ENCODE measurements around the gene SNX24.
"Not testable (repeated sequence)": the region's sequence is repeated elsewhere in the genome, so short reads cannot be mapped to it uniquely, and the experiment has no call there.

The SNX24 gene, protein sequence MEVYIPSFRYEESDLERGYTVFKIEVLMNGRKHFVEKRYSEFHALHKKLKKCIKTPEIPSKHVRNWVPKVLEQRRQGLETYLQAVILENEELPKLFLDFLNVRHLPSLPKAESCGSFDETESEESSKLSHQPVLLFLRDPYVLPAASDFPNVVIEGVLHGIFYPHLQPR

DNA sequence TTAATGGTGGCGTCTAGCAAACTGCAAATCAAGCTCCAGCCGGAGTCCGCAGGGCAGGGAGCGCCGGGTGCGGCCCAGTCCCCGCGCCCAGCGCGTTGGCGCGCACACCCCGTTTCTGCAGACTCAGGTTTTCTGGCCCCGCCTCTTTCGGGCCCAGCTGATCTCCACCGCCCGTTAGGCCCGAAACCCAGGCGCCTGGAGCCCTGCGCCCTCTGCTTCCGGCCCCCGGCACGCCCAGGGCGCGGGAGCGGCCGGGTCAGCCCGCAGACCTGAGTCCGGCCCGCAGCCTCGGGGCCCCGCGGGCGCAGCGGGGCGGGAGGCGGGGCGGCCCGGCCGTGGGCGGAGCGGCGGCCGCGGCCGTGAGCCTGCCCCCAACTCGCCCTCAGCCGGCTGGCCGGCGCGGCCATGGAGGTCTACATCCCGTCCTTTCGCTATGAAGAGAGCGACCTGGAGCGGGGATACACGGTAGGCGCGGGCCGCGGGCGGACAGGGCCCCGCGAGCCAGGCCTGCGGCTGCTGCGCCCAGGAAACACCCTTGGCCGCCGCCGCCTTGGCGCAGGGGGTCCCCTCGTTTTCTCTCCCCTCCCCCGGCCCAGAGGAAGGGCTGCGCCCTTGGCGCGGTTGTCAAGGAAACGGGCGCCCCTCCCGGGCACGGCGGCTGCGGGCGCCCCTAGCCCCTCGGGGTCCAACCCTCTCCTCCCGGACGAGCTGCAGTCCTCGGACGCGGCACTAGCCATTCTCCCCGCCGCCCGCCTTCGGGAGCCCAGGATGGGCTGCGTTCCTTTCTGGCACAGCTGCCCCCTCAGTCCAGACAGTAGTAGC, at the start of gene SNX24:
Gene SNX24, plus strand, starts transcription at position 385 of the 822 bp plus-strand sequence. Its CDS starts 21 bp downstream, at position 406.
- peak; percentile 23 to 27 for DNase-seq (ENCODE audit: low read depth in 2 of 2)

DNA sequence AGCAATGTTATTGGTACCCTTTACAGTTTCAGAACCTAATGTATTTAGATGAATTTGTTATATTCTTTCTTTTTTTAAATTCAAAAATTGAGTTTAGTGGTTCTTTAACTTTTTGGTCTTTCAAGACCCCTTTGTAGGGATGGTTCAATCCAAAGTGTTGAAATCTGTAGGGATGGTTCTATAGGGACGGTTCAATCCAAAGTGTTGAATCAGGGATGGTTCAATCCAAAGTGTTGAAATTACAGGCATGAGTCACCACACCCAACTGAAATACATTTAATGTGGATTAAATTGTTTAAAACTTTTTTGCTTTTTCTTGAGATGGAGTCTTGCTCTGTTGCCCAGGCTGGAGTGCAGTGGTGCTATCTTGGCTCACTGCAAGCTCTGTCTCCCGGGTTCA, 39.9 kb upstream of the SNX24 start:
- no peak for DNase-seq (ENCODE audit: low read depth in 2 of 2)

DNA sequence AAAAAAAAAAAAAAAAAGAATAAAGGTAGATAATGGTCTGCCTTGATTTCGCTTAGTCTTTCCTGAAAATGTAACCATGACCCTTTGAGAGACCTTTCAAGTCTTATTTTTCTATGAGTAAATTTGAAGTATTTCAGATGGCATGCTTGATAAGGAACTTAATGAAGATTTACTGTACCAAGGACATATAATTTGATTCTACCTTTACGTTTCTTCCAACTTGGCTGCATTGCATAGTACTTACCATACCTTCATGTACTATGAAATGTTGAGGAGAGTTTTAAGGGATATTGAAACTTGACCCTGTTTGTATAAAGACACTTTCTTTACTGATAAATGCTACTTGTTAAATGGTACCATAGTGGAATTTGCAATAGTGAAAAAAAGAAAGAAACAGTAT, 35.0 kb upstream of the SNX24 start:
- no peak for DNase-seq (ENCODE audit: low read depth in 2 of 2)

DNA sequence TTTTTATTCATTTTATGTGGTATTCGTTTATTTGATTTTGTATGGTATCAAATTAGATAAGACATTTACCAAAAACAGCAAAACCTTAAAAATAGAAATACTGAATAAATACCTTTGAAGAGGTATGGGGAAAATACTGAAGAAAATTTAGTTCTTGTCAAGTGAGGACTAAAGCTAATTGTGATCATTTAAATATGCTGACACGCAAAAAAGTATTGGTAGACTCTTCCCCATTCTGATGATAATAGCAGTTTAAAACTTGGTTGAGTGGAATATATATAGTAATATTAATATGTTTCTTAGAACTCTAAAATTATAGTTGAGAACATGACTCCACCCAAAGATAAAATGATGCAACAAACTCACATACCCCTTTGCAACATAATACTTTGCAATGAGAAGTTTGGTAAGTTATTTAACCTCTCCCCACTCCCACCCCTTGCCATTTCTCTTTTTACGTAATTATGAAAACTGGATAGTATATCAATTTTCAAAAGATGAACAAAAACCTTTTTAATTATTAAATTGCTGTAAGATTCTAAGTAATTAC, 30.1 kb upstream of the SNX24 start:
- no peak for DNase-seq (ENCODE audit: low read depth in 2 of 2)

GRCh38 chr5:122816756-122817155, 28.7 kb upstream of the SNX24 start:
- no peak for DNase-seq (ENCODE audit: low read depth in 2 of 2)

DNA sequence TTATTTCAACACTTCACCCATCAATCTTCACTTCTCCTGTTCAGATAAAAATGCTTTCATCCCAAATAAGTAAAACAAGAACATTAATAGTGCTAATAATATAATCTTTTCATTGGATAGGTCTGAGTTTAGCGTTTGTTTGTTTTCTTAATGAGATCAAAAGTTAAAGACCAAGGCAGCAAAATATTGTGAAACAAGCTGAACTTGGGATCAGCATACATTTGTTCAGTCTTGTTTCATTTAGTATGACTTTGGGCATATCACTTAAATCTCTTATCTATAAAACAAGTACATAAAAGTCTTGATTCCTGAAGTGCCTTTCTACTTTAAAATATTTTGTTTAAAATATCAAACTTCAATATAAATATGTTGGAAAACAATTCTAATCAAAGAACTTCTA, 13.4 kb upstream of the SNX24 start:
- DNase-seq (ENCODE audit: low read depth in 2 of 2), result no peak

DNA sequence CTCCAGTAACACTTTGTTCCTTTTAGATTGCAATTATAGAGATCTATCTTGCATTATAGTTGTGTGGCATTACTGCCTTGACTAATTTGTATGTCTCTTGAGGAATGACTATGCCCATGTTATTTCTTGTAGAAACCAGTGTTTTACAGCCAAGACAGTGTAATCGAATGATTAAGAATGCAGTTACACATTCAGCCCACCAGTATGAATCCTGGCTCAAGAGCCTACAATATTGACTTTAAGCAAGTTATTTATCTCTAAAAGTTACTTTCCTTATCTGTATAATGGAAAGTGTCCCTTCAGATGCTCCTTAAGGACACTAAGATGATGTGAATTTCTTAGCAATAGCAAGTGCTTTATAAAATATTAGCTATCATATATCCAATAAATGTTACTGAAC, 9.7 kb upstream of the SNX24 start:
- no peak for DNase-seq (ENCODE audit: low read depth in 2 of 2)

DNA sequence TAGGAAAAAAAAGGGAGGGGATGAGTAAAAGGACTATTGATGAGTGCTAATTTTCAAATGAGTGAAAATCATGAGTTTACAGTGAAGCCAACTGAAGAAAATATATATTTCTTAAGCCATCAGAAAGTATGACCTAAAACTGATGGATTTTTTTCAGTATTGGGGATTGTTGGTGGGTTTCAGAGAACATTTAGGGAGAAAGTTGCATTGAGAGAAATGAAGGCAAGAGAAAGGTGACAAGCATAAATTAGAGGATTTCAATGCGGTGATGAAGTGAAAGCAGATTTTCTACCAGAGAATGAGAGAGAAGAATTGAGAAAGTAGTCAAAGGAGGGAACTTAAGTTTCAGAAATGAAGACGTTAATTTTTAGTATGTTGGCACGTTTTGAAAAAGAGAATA, 8.5 kb upstream of the SNX24 start:
- no peak for DNase-seq (ENCODE audit: low read depth in 2 of 2)

DNA sequence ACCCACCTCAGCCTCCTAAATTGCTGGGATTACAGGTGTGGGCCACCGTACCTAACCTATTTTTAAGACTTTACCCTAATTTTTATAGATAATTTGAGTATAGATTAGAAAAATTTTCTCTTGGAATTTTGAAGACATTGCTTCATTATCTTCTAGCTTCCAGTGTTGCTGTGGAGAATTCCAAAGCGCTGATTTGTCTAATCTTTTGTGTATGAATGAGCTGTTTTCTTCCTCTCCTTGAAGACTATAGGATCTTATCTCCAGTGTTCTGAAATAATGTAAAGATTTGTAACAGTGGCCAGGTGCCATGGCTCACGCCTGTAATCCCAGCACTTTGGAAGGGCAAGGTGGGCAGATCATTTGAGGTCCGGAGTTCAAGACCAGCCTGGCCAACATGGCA, 5.7 kb upstream of the SNX24 start:
- no peak for DNase-seq (ENCODE audit: low read depth in 2 of 2)

GRCh38 chr5:122842016-122842580, 3.3 kb upstream of the SNX24 start:
- DNase-seq (ENCODE audit: low read depth in 2 of 2), result no peak

GRCh38 chr5:122844136-122844909, 1.1 kb upstream of the SNX24 start:
- DNase-seq (ENCODE audit: low read depth in 2 of 2), result no peak

DNA sequence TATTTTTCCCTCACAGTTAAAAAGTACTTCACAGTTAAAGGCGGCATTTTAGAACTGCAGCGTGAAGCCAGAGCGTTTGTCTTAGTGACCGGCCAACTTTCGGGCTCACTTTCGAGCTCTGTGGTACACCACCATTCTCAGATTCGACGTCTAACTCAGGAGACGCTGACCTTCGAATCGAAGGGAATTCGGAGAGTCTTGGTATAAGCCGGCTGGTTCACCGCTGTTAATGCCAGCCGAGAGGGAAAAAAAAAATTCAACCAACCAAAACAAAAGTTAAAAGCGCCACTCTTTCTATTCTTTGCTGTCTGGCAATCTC, 544 bp upstream of the SNX24 start:
- DNase-seq (ENCODE audit: low read depth in 2 of 2), result no peak

DNA sequence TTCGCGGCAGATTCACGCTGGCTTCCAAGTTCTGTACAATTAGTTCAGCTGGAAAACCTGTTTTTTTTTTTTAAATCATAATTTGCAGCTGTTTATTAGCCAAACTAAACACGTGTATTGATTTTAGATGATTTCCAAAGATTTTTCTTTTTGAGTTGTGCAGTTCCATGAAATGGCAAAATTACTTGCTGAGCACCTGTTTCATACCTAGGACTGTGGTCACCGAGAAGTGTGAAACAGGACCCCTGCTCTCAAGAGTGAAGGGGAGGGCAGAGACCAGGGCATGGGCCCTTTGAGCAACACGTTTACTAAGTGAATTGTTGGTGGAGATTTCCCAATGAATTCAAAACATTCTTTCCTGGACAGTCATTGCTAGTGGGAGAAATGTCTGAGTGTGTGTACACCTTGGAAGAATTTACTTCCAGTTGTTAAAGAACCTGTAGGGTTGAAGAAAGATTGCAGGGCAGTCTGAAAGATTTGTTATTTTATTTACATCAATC, 688 bp downstream of the SNX24 start:
- no peak for DNase-seq (ENCODE audit: low read depth in 2 of 2)

DNA sequence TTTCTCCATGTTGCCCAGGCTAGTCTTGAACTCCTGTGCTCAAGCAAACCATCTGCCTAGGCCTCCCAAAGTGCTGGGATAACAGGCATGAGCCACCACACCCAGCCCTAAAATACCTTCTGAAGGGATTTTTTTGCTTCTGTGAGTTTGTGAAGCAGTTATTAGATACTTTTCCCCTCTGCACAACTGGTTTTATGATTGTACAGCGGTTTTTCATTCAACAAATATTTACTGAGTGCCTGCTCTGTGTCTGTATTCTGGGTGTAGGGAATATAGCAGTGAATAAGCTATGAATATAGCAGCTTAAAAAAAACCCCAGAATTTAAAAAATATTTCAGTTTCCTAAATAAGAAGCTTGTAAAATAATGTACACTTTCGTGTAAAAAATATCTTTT, 2.3 kb downstream of the SNX24 start:
- no peak for DNase-seq (ENCODE audit: low read depth in 2 of 2)

DNA sequence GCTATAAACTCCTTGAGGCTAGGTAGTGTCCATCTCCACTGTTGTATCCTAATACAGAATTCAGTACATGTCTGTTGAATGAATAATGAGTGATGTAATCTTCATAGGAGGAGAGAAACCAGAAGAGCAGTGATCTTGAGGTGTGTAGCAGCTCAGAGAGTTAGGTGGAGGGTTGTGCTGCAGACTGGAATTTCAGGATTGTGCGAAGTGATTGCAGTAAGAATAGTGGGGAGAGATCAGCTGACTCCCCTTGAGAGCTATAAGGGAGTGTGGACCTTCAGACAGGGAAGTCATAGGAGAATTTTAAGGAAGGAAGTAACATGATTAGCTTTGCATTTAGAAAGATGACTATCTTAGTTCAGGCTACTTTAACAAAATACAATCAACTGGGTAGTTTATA, 4.4 kb downstream of the SNX24 start:
- DNase-seq (ENCODE audit: low read depth in 2 of 2), result no peak

- DNase-seq (ENCODE audit: low read depth in 2 of 2), result not testable (repeated sequence)
These were observed 12.1 kb downstream of the SNX24 start for GRCh38 chr5:122857538-122857937.

GRCh38 chr5:122858451-122858850, 13.0 kb downstream of the SNX24 start:
- no peak for DNase-seq (ENCODE audit: low read depth in 2 of 2)

- DNase-seq (ENCODE audit: low read depth in 2 of 2), result no peak
These were observed 17.8 kb downstream of the SNX24 start for GRCh38 chr5:122863240-122863639.

GRCh38 chr5:122863721-122864120, 18.3 kb downstream of the SNX24 start:
- DNase-seq (ENCODE audit: low read depth in 2 of 2), result no peak

- no peak for DNase-seq (ENCODE audit: low read depth in 2 of 2)
These were observed 19.0 kb downstream of the SNX24 start for GRCh38 chr5:122864400-122864799.

DNA sequence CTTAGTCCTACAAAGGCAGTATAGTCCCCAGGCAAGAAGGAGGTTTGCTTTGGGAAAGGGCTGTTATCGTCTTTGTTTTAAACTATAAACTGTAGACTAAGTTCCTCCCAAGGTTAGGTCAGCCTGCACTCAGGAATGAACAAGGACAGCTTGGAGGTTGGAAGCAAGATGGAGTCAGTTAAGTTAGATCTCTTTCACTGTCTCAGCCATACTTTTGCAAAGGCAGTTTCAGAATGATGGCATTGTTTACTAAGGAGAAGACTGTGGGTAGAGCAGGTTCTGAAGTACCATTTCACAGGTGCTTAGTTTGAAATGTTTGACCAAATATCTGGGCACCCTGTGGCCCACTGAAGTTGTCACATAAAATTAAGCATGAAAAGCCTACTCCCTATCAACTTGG, 19.4 kb downstream of the SNX24 start:
- no peak for DNase-seq (ENCODE audit: low read depth in 2 of 2)

DNA sequence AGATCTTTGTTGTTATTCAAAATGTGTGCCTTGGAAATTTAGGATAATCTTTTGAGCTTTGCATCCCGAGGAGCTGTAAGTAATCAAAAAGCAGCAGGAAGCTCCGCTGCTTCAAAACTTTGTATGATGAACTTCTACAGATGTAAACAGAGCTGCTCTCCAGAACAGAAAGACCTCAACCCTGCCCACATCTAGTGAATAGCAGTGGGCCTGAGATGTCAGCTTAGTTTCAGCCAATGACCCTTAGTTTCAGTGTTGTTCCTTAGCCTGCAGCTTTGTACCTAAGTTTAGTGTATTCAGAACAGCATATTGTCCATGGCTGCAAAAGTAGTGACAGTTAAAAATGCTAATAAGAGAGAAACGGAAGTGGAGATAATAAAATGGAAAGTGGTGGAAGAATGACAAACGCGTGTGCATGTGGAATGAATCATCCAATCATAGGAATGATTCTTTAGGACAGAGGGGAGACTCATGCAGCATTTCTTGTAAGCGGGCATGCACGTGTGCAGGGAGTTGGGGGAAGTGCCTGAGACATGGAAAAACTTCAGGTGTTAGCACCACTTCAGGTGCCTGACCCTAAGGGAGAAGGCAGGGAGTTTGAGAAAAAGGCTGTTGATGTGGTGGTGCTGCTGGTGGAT, 24.9 kb downstream of the SNX24 start:
- DNase-seq (ENCODE audit: low read depth in 2 of 2), result no peak
